ENCODE data around the gene HECTD1.
A peak's percentile ranks its signal among the peaks of the same experiment; 100 is the strongest.
"Not testable (repeated sequence)": the region's sequence is repeated elsewhere in the genome, so short reads cannot be mapped to it uniquely, and the experiment has no call there.

HECTD1 gene

GRCh38 chr14:31224808-31225207 is 17.2 kb upstream of the HECTD1 start:
- no peak for DNase-seq

- DNase-seq, result no peak
Observed at GRCh38 chr14:31223331-31223730, 15.7 kb upstream of the HECTD1 start.

- no peak for DNase-seq
Observed at GRCh38 chr14:31222834-31223233, 15.2 kb upstream of the HECTD1 start.

- DNase-seq, result no peak
Observed at GRCh38 chr14:31221266-31221665, 13.7 kb upstream of the HECTD1 start.

- DNase-seq, result no peak
Observed at GRCh38 chr14:31219169-31219568, 11.6 kb upstream of the HECTD1 start.

- DNase-seq, result no peak
Observed at GRCh38 chr14:31216359-31216758, 8.8 kb upstream of the HECTD1 start.

GRCh38 chr14:31212893-31213292 is 5.3 kb upstream of the HECTD1 start:
- no peak for DNase-seq

GRCh38 chr14:31209605-31210004 is 2.0 kb upstream of the HECTD1 start:
- no peak for DNase-seq

- DNase-seq, result peak in 1 of 2 experiments; percentile 23
Observed at GRCh38 chr14:31208546-31209424, 1.2 kb upstream of the HECTD1 start.

GRCh38 chr14:31207287-31207754 is 272 bp downstream of the HECTD1 start:
- no peak for DNase-seq

GRCh38 chr14:31206536-31207286 is 882 bp downstream of the HECTD1 start:
- DNase-seq, result peak; percentile 46 to 56

GRCh38 chr14:31205681-31206535 is 1.7 kb downstream of the HECTD1 start:
- DNase-seq, result no peak

- no peak for DNase-seq
Observed at GRCh38 chr14:31204593-31205534, 2.7 kb downstream of the HECTD1 start.

GRCh38 chr14:31203899-31204592 is 3.5 kb downstream of the HECTD1 start:
- not testable (repeated sequence) for DNase-seq

GRCh38 chr14:31203414-31203742 is 4.2 kb downstream of the HECTD1 start:
- no peak for DNase-seq

- DNase-seq, result no peak
Observed at GRCh38 chr14:31201111-31201510, 6.5 kb downstream of the HECTD1 start.

GRCh38 chr14:31200702-31200990 is 6.9 kb downstream of the HECTD1 start:
- no peak for DNase-seq

GRCh38 chr14:31197671-31198070 is 9.9 kb downstream of the HECTD1 start:
- DNase-seq, result no peak

- DNase-seq, result no peak
Observed at GRCh38 chr14:31196839-31197492, 10.6 kb downstream of the HECTD1 start.

GRCh38 chr14:31194661-31195060 is 12.9 kb downstream of the HECTD1 start:
- no peak for DNase-seq

GRCh38 chr14:31194095-31194494 is 13.5 kb downstream of the HECTD1 start:
- DNase-seq, result no peak

All from stimulated activated CD4-positive, alpha-beta T cell treated with anti-CD3 and anti-CD28 coated beads, Interleukin-4, amount 100 ng/mL, for 4 hours (primary cell).